Natural killer cell (primary cell): ENCODE results near the gene PF4V1. TPM values are rescaled to one million over a fixed set of nuclear protein-coding genes. Genes with fewer than 3 reads are reported as not detected.

ENCODE experiments used
- ATAC-seq, 3 donors: fragments of 150-1000 bp in 2 of 3; fragments of 200-7000 bp in 1 of 3; cut with Tn5 transposase; 1 replicate in 1 of 3; 2 replicates in 2 of 3; pipeline ENCODE4 v1.10.0; 2021; ENCODE audit warnings: mild to moderate bottlenecking in 2 of 3, moderate library complexity in 2 of 3
- DNase-seq, 2 donors: peaks; one replicate each; pipeline versions ENCODE4 v3.0.0 to v3.0.0-alpha.2; 2013 to 2021; ENCODE audit warnings: mixed read lengths in 1 of 2
- H3K27ac ChIP-seq: one replicate; pipeline ENCODE4 v1.5.1; 2013; ENCODE audit warnings: mild to moderate bottlenecking, low read length
- H3K27me3 ChIP-seq: one replicate; pipeline ENCODE4 v1.6.1; 2013; ENCODE audit warnings: low read length; ENCODE audit not compliant: control insufficient read depth, insufficient read depth
- H3K36me3 ChIP-seq: one replicate; pipeline ENCODE4 v1.6.1; 2013; ENCODE audit warnings: low read length; ENCODE audit not compliant: control insufficient read depth, insufficient read depth
- H3K4me1 ChIP-seq: one replicate; pipeline ENCODE4 v1.6.1; 2013; ENCODE audit warnings: low read length; ENCODE audit not compliant: control insufficient read depth, insufficient read depth
- H3K4me3 ChIP-seq: one replicate; pipeline ENCODE4 v1.5.1; 2013; ENCODE audit warnings: low read length
- H3K9me3 ChIP-seq: one replicate; pipeline ENCODE4 v1.6.1; 2013; ENCODE audit warnings: low read length; ENCODE audit not compliant: control insufficient read depth, insufficient read depth
- H3K27ac Mint-ChIP-seq, 2 donors: one replicate each; pipeline ENCODE4 v1.8.0; 2022; ENCODE audit warnings: mild to moderate bottlenecking in 2 of 2, mixed read lengths in 2 of 2, moderate library complexity in 1 of 2
- H3K27me3 Mint-ChIP-seq, 2 donors: one replicate each; pipeline ENCODE4 v1.8.0; 2022; ENCODE audit warnings: low read depth in 2 of 2, mixed read lengths in 2 of 2
- H3K36me3 Mint-ChIP-seq: one replicate; pipeline ENCODE4 v1.8.0; 2022; ENCODE audit warnings: mixed read lengths
- H3K4me1 Mint-ChIP-seq, 2 donors: one replicate each; pipeline ENCODE4 v1.8.0; 2022; ENCODE audit warnings: mixed read lengths in 2 of 2
- H3K4me3 Mint-ChIP-seq: one replicate; pipeline ENCODE4 v1.8.0; 2022; ENCODE audit warnings: mild to moderate bottlenecking, moderate library complexity, mixed read lengths
- H3K9me3 Mint-ChIP-seq, 2 donors: one replicate each; pipeline ENCODE4 v1.8.0; 2022; ENCODE audit warnings: mixed read lengths in 2 of 2
- CTCF ChIP-seq: fragments of 200-600 bp; IDR thresholded peaks from one replicate; pipeline ENCODE4 v1.8.0; 2022; ENCODE audit warnings: antibody characterized with exemption
- WGBS: methylation state at CpG from one replicate; pipeline ENCODE4 v1.1.7; 2013; ENCODE audit warnings: missing lambda C conversion rate; ENCODE audit not compliant: insufficient coverage; 5-methylcytosine and 5-hydroxymethylcytosine counted together
- intact Hi-C: fragments of 100-400 bp; cut with micrococcal nuclease; formaldehyde crosslinking; loops from one replicate; pipeline ENCODE4 v1.14.2; 2022
- total RNA-seq, 4 donors: library from RNA; stranded (reverse); fragments of 120-200 nt in 1 of 4; gene quantifications; one replicate each; pipeline versions ENCODE4 v1.2.3 to v1.2.4, GENCODE V29; 2013 to 2022

Gene PF4V1
- total RNA-seq, 3 donors from 2014 or later (not counting 1 experiment from before 2014, with no cell fraction given): 3.3 to 14.9 TPM; not detected in 1

GRCh38 chr4:73901031-73901430 is 47.9 kb downstream of the PF4V1 start:
- Histone ChIP-seq H3K27me3 (no peaks in the 10 kb centered on the region), H3K36me3 (no peaks in the 10 kb centered on the region), H3K4me1 (no peaks in the 10 kb centered on the region), H3K4me3 (no peak overlapping the region), H3K27ac (no peak overlapping the region), H3K9me3 (no peaks in the 10 kb centered on the region)
- Mint-ChIP-seq H3K4me1 (no peaks in the 10 kb centered on the region), H3K27me3 (no peaks in the 10 kb centered on the region), H3K4me3 (no peak overlapping the region), H3K36me3 (no peaks in the 10 kb centered on the region), H3K9me3 (peaks cover 3 to 5% of the 10 kb centered on the region in 2 donors), H3K27ac (no peak overlapping the region)
- intact Hi-C loops: no loop called here
- TF ChIP-seq CTCF: no peak
- no peak for DNase-seq
- 87% methylated on average over 5 of the region's 5 CpGs for WGBS
- ATAC-seq: no peak

DNA sequence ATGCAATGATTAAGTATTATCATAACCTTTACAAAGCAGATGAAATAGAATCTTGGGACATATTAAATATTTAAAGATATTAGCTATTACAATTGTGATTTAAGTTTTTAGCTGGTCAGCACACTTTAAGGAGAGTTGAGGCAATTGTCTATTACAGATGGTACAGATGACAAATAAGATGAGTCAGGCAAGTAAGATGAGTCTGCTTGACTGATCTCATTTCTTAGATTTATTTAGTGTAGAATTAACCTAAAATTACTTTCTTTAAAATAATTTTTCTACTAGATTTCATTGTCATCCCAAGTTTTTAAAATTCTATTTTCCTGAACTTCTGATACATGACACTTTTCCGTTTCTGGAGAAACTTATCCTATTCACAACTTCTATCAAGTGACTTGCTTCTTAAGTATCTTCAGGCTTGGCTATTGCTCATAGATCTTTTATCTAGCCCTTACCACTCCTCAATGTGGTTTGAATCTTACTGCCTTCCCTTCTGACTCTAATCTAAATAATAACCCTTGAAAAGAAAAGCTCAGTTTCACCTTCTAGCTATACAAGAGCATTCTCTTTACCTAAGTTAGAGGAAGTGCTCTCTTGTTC is 49.0 kb downstream of the PF4V1 start:
- H3K4me1 Mint-ChIP-seq: no peaks in the 10 kb centered on the region
- Histone ChIP-seq H3K36me3 (no peaks in the 10 kb centered on the region), H3K27ac (no peak overlapping the region), H3K4me1 (no peaks in the 10 kb centered on the region), H3K4me3 (no peak overlapping the region), H3K27me3 (no peaks in the 10 kb centered on the region), H3K9me3 (no peaks in the 10 kb centered on the region)
- peaks cover 3 to 5% of the 10 kb centered on the region in 2 donors for H3K9me3 Mint-ChIP-seq
- intact Hi-C loops: no loop called here
- H3K36me3 Mint-ChIP-seq: no peaks in the 10 kb centered on the region
- DNase-seq (no peak), ATAC-seq (no peak)
- no peaks in the 10 kb centered on the region for H3K27me3 Mint-ChIP-seq
- no peak overlapping the region for H3K27ac Mint-ChIP-seq
- H3K4me3 Mint-ChIP-seq: no peak overlapping the region
- TF ChIP-seq CTCF: no peak
- 88% methylated on average over 1 of the region's 1 CpG for WGBS

- no peaks in the 10 kb centered on the region for H3K4me1 Mint-ChIP-seq
- Histone ChIP-seq H3K27me3 (no peaks in the 10 kb centered on the region), H3K4me1 (no peaks in the 10 kb centered on the region), H3K27ac (no peak overlapping the region), H3K9me3 (no peaks in the 10 kb centered on the region), H3K4me3 (no peak overlapping the region), H3K36me3 (no peaks in the 10 kb centered on the region)
- no peaks in the 10 kb centered on the region for H3K27me3 Mint-ChIP-seq
- intact Hi-C loops: no loop called here
- no peak for ATAC-seq
- H3K9me3 Mint-ChIP-seq: peaks cover 5 to 6% of the 10 kb centered on the region in 2 donors
- no peaks in the 10 kb centered on the region for H3K36me3 Mint-ChIP-seq
- no peak for DNase-seq
- WGBS: 74% methylated on average over 3 of the region's 3 CpGs
- TF ChIP-seq CTCF: no peak
- no peak overlapping the region for H3K4me3 Mint-ChIP-seq
- H3K27ac Mint-ChIP-seq: no peak overlapping the region
Measured at GRCh38 chr4:73902817-73903547, 49.9 kb downstream of the PF4V1 start.

Other genes starting within 250 kb of the PF4V1 start
- under 1 TPM in 1 of 3 donors, not detected in 2; 0.08 TPM for gene RASSF6, start 232.9 kb upstream of the PF4V1 start, total RNA-seq
- 100 to 1,000 TPM in 1 of 3 donors, 10 to 100 TPM in 2; 59.5 to 460 (median 81.1) TPM for gene CXCL8, start 112.7 kb upstream of the PF4V1 start, total RNA-seq
- gene CXCL6, start 16.6 kb upstream of the PF4V1 start, total RNA-seq: not detected
- 1 to 10 TPM in 1 of 3 donors, not detected in 2; 3.4 TPM for gene CXCL1, start 16.1 kb downstream of the PF4V1 start, total RNA-seq
- 10 to 100 TPM in 2 of 3 donors, 1 to 10 TPM in 1; 5.8 to 55.9 (median 21.3) TPM for gene PF4, start 128.7 kb downstream of the PF4V1 start, total RNA-seq
- gene PPBP, start 134.9 kb downstream of the PF4V1 start, total RNA-seq: 100 to 1,000 TPM in 1 of 3 donors, 10 to 100 TPM in 2; 16.8 to 171 (median 56.9) TPM
- 1 to 10 TPM in 2 of 3 donors, under 1 TPM in 1; 0.23 to 2.0 (median 1.5) TPM for gene CXCL5, start 145.4 kb downstream of the PF4V1 start, total RNA-seq
- 1 to 10 TPM; 1.1 to 6.6 (median 3.5) TPM for gene CXCL3, start 185.4 kb downstream of the PF4V1 start, total RNA-seq
- gene CXCL2, start 245.9 kb downstream of the PF4V1 start, total RNA-seq: 10 to 100 TPM in 1 of 3 donors, 1 to 10 TPM in 2; 1.0 to 33.1 (median 7.2) TPM